K562 (cell line): Measurements from ENCODE around the gene AZGP1. TPM values are rescaled to one million over a fixed set of nuclear protein-coding genes. Genes with fewer than 3 reads are reported as not detected.

Experiments
- ATF1 ChIP-seq, 2 experiments: fragments of 450-650 bp in 1 of 2; IDR thresholded peaks; 2 replicates each; pipeline ENCODE4 v1.6.1; 2016; ENCODE audit warnings: missing compliant biosample characterization in 1 of 2, missing genetic modification characterization in 1 of 2
- ATF7 ChIP-seq: fragments of 450-650 bp; IDR thresholded peaks from 2 replicates; pipeline ENCODE4 v1.7.1; 2014; ENCODE audit warnings: mild to moderate bottlenecking, moderate library complexity
- CCNT2 ChIP-seq: IDR thresholded peaks from 2 replicates; pipeline ENCODE4 v1.6.1; 2011; ENCODE audit warnings: borderline replicate concordance, low read depth, mild to moderate bottlenecking, moderate library complexity, mixed read lengths, low read length; ENCODE audit not compliant: insufficient read length; ENCODE audit errors: extremely low read depth
- ELF4 ChIP-seq: fragments of 450-650 bp; formaldehyde crosslinking; IDR thresholded peaks from 2 replicates; pipeline ENCODE4 v1.4.0; 2022; ENCODE audit warnings: missing genetic modification characterization
- GABPA ChIP-seq: fragments of 200-800 bp; sonication (Bioruptor generic); conservative IDR thresholded peaks from 2 replicates; pipeline ENCODE4 v1.6.1; 2016; ENCODE audit warnings: low read depth, missing genetic modification characterization, missing compliant biosample characterization
- GABPB1 ChIP-seq: sonication (generic); formaldehyde crosslinking; IDR thresholded peaks from 2 replicates; pipeline ENCODE4 v1.8.0; 2022; ENCODE audit warnings: mild to moderate bottlenecking, missing genetic modification reagents
- IRF2 ChIP-seq: sonication (generic); formaldehyde crosslinking; IDR thresholded peaks from 2 replicates; pipeline ENCODE4 v1.8.1; 2022; ENCODE audit warnings: mild to moderate bottlenecking, missing genetic modification reagents
- L3MBTL2 ChIP-seq: fragments of 450-650 bp; IDR thresholded peaks from 2 replicates; pipeline ENCODE4 v1.6.1; 2016; ENCODE audit warnings: mild to moderate bottlenecking, moderate library complexity
- LARP7 ChIP-seq: fragments of 450-650 bp; IDR thresholded peaks from 2 replicates; pipeline ENCODE4 v1.6.1; 2016
- MECOM ChIP-seq: fragments of 250-450 bp; sonication (Bioruptor Pico); IDR thresholded peaks from 2 replicates; pipeline ENCODE4 v1.8.0; 2022; ENCODE audit warnings: inconsistent platforms
- MEF2A ChIP-seq: IDR thresholded peaks from 2 replicates; pipeline ENCODE4 v1.6.1; 2011; ENCODE audit warnings: low read depth, mild to moderate bottlenecking, low read length, moderate library complexity; ENCODE audit not compliant: control insufficient read depth
- PHB2 ChIP-seq: fragments of 450-650 bp; IDR thresholded peaks from 2 replicates; pipeline ENCODE4 v1.6.1; 2017; ENCODE audit warnings: low read depth
- PHF21A ChIP-seq: fragments of 450-650 bp; IDR thresholded peaks from 2 replicates; pipeline ENCODE4 v1.6.1; 2017; ENCODE audit warnings: low read depth, borderline replicate concordance
- POLR3A ChIP-seq: IDR thresholded peaks from 2 replicates; pipeline ENCODE4 v1.6.1; 2011; ENCODE audit warnings: borderline replicate concordance, mild to moderate bottlenecking, moderate library complexity; ENCODE audit not compliant: insufficient read length, insufficient read depth; ENCODE audit errors: extremely low read depth
- RFX5 ChIP-seq: IDR thresholded peaks from 2 replicates; pipeline ENCODE4 v1.6.1; 2011; ENCODE audit warnings: low read depth, mild to moderate bottlenecking, improper control_type of control experiment, low read length
- RNF2 ChIP-seq: sonication (generic); IDR thresholded peaks from 2 replicates; pipeline ENCODE4 v1.6.1; 2016
- RUNX1 ChIP-seq: sonication (generic); IDR thresholded peaks from 2 replicates; pipeline ENCODE4 v1.6.1; 2016; ENCODE audit warnings: antibody characterized with exemption, low read depth
- SAFB2 ChIP-seq: fragments of 200-400 bp; formaldehyde crosslinking; IDR thresholded peaks from 2 replicates; pipeline ENCODE4 v1.6.1; 2018; ENCODE audit warnings: borderline replicate concordance, low read length, low read depth, moderate library complexity; ENCODE audit not compliant: severe bottlenecking
- SIN3B ChIP-seq: fragments of 450-650 bp; IDR thresholded peaks from 2 replicates; pipeline ENCODE4 v1.6.1; 2017; ENCODE audit warnings: low read depth, mild to moderate bottlenecking, moderate library complexity
- SIX5 ChIP-seq, 2 experiments: IDR thresholded peaks; 2 replicates each; pipeline ENCODE4 v1.6.1; 2011; ENCODE audit warnings: low read length in 2 of 2, borderline replicate concordance in 1 of 2, low read depth in 1 of 2, mild to moderate bottlenecking in 1 of 2, moderate library complexity in 1 of 2; ENCODE audit not compliant: insufficient read depth in 1 of 2
- SMAD4 ChIP-seq: fragments of 250-450 bp; sonication (Bioruptor Pico); conservative IDR thresholded peaks from 2 replicates; pipeline ENCODE4 v1.8.0; 2021; ENCODE audit warnings: inconsistent platforms, mild to moderate bottlenecking, moderate library complexity
- TAL1 ChIP-seq: fragments of 450-650 bp; IDR thresholded peaks from 2 replicates; pipeline ENCODE4 v1.6.1; 2016; ENCODE audit warnings: mild to moderate bottlenecking
- TARDBP ChIP-seq: fragments of 450-650 bp; IDR thresholded peaks from 2 replicates; pipeline ENCODE4 v1.6.1; 2016
- TCF7L2 ChIP-seq: fragments of 150-350 bp; IDR thresholded peaks from 2 replicates; pipeline ENCODE4 v1.6.1; 2016; ENCODE audit warnings: low read depth, mild to moderate bottlenecking, low read length, moderate library complexity
- USF1 ChIP-seq: sonication (generic); formaldehyde crosslinking; IDR thresholded peaks from 2 replicates; pipeline ENCODE4 v1.9.0; 2022; ENCODE audit warnings: mild to moderate bottlenecking, missing genetic modification reagents
- ZKSCAN1 ChIP-seq: fragments of 150-350 bp; IDR thresholded peaks from 2 replicates; pipeline ENCODE4 v1.6.1; 2016; ENCODE audit warnings: low read depth, low read length
- ZNF57 ChIP-seq: fragments of 450-650 bp; formaldehyde crosslinking; IDR thresholded peaks from 2 replicates; pipeline ENCODE4 v1.4.0; 2020; ENCODE audit warnings: mild to moderate bottlenecking, moderate library complexity
- polyA plus RNA-seq, 8 experiments: library from polyadenylated mRNA; depleted of rRNA in 4 of 8; stranded (reverse) in 5 of 8; unstranded in 3 of 8; fragments of >200 nt; fragmentation: Nextera tagmentation in 2 of 8; fragmentation: Illumina TruSeq in 1 of 8; extraction: Ambion mirVana in 2 of 8; extraction: Trizol in 1 of 8; gene quantifications; 2 replicates each; pipeline versions ENCODE4 v1.2.1 to v1.2.3, GENCODE V29; 2011 to 2014; ENCODE audit warnings: inconsistent platforms in 1 of 8, missing spikeins in 1 of 8
- total RNA-seq, 7 experiments: library from RNA; depleted of rRNA in 6 of 7; stranded (reverse); fragments of >200 nt in 6 of 7; fragmentation: Illumina TruSeq in 2 of 7; extraction: Trizol in 2 of 7; gene quantifications; 2 replicates each; pipeline versions ENCODE4 v1.2.1 to v1.2.3, GENCODE V29; 2011 to 2021; ENCODE audit warnings: low replicate concordance in 1 of 7
- TF ChIP-seq, protein P1 (sequence below): fragments of 450-650 bp; IDR thresholded peaks from 2 replicates; pipeline ENCODE4 v1.6.1; 2014; ENCODE audit warnings: low read depth, mild to moderate bottlenecking, moderate library complexity, borderline replicate concordance

AZGP1 gene
- total and polyA plus RNA-seq, 9 of the 15 experiments (the other 6 are each of a cell fraction or from before 2014, with no cell fraction given): 0.18 to 0.53 TPM; not detected in 7

DNA sequence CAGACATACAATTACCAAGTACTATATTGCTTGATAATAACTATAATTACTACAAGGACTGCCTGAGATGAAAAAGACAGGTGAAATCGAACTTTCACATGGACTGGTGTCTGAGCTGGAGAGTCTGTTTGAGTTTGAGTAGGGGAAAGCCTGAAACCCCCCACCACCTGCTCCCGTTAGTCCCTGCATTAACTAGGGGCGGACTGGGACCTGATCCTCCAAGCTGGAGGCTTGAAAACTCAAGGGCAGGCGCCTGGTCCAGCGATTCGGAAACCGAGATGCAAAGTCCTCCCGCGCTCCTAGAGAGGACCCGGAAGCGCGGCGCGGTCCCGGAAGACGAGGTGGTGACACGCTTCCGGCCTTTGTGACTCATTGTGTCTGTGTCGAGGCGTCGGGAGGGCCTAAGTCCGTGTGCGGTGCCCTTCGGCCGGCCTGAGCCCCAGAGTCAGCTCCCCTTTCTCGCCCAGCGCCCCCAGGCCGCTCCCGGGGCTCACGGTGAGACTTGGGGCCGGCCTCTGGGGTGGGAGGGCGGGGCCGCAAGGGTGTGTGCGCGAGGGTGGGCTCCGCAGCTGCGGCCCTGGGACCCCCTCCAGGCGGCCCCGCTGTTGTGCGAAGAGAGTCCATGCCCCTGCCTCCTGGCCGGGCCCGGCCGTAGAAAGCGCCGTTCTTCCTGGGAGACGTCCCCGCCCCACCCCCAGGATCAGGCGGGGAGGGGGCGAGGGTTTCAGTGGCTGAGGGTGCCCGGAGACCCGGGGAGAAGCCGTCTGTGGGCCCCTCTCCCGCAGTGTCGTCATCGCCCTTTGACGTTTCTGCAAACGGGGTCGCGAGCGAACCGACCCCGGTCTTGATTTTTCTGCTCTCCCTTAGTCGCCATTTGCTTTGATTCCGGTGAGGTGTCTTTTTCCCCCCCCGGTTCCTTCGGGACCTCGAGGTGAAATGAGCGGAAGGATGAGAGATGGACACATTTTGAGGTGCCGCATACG is 39.7 kb upstream of the AZGP1 start, which contains the start of gene ZKSCAN1 (continued):
- TF ChIP-seq SMAD4 (CRISPR knock-in tag) (0 out of 2 replicates have a peak, but pooled peaks have one; percentile 20), MECOM (no peak), ZNF57 (CRISPR knock-in tag) (no peak), TARDBP (peak; percentile 20; the same call in 1 of the 2 replicates), GABPB1 (CRISPR knock-in tag) (peak; percentile 97), IRF2 (no peak), PHF21A (no peak), RFX5 (no peak), ATF7 (peak; percentile 77), RNF2 (0 out of 2 replicates have a peak, but pooled peaks have one; percentile 41), SIN3B (0 out of 2 replicates have a peak, but pooled peaks have one; percentile 52), GABPA (tag) (peak; percentile 99), CCNT2 (peak; percentile 20), TAL1 (no peak), USF1 (CRISPR knock-in tag) (no peak), ZKSCAN1 (0 out of 2 replicates have a peak, but pooled peaks have one; percentile 44), MEF2A (0 out of 2 replicates have a peak, but pooled peaks have one; percentile 3), RUNX1 (no peak), ELF4 (peak; percentile 78), PHB2 (no peak), POLR3A (no peak), SAFB2 (no peak), LARP7 (no peak), TCF7L2 (0 out of 2 replicates have a peak, but pooled peaks have one; percentile 17), L3MBTL2 (0 out of 2 replicates have a peak, but pooled peaks have one; percentile 23), ATF1 (CRISPR knock-in tag; IDR thresholded peaks at IDR 0.05) (peak; percentile 66), ATF1 (tag; IDR thresholded peaks at IDR 0.05) (peak; percentile 95), SIX5 (IDR thresholded peaks at IDR 0.05; ENCODE audit: borderline replicate concordance in 1 of 2, insufficient read depth in 1 of 2, low read depth in 1 of 2, low read length in 2 of 2) (peak in 1 of 2 experiments; percentile 39; a peak in 2 of 4 replicates)
- TF ChIP-seq, protein P1, sequence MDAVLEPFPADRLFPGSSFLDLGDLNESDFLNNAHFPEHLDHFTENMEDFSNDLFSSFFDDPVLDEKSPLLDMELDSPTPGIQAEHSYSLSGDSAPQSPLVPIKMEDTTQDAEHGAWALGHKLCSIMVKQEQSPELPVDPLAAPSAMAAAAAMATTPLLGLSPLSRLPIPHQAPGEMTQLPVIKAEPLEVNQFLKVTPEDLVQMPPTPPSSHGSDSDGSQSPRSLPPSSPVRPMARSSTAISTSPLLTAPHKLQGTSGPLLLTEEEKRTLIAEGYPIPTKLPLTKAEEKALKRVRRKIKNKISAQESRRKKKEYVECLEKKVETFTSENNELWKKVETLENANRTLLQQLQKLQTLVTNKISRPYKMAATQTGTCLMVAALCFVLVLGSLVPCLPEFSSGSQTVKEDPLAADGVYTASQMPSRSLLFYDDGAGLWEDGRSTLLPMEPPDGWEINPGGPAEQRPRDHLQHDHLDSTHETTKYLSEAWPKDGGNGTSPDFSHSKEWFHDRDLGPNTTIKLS: peak; percentile 76; the same call in 1 of the 2 replicates
